Fibroblast of the aortic adventitia (primary cell): ENCODE data around the gene PEAK3. TPM values are rescaled to one million over a fixed set of nuclear protein-coding genes. Genes with fewer than 3 reads are reported as not detected.
A peak's percentile ranks its signal among the peaks of the same experiment; 100 is the strongest.

Experiments
- DNase-seq: peaks from one replicate; pipeline ENCODE4 v3.0.0-alpha.2; 2010; ENCODE audit warnings: low read depth
- H3K4me3 ChIP-seq: 2 replicates; pipeline ENCODE4 v1.5.1; 2011; ENCODE audit warnings: low read depth, mild to moderate bottlenecking, control low read depth, low read length, moderate library complexity
- CTCF ChIP-seq: IDR thresholded peaks from 2 replicates; pipeline ENCODE4 v1.5.1; 2011; ENCODE audit warnings: mild to moderate bottlenecking, low read length, control low read depth, inconsistent platforms; ENCODE audit not compliant: insufficient read depth
- total RNA-seq: library from RNA; depleted of rRNA; stranded (reverse); fragments of >200 nt; gene quantifications from 2 replicates; pipeline ENCODE4 v1.2.3, GENCODE V29; 2012; ENCODE audit warnings: low replicate concordance

The PEAK3 gene
- total RNA-seq, 1 donor = not detected

- DNase-seq = no peak
- H3K4me3 ChIP-seq = no peak overlapping the region
- no peak for TF ChIP-seq CTCF
Observed at GRCh38 chr19:2296141-2296540, 14.2 kb upstream of the PEAK3 start.

- no peak overlapping the region for H3K4me3 ChIP-seq
- DNase-seq = peak; percentile 85
- no peak for TF ChIP-seq CTCF
Observed at GRCh38 chr19:2294687-2295335, 12.8 kb upstream of the PEAK3 start.

GRCh38 chr19:2291185-2291751, 9.3 kb upstream of the PEAK3 start:
- TF ChIP-seq CTCF = no peak
- no peak overlapping the region for H3K4me3 ChIP-seq
- DNase-seq = no peak

GRCh38 chr19:2290441-2291184, 8.6 kb upstream of the PEAK3 start:
- no peak for DNase-seq
- no peak for TF ChIP-seq CTCF
- no peak overlapping the region for H3K4me3 ChIP-seq

- peak overlapping the region; percentile 44 for H3K4me3 ChIP-seq
- TF ChIP-seq CTCF = no peak
- DNase-seq = no peak
Observed at GRCh38 chr19:2289714-2290435, 7.9 kb upstream of the PEAK3 start.

GRCh38 chr19:2288818-2289713, 7.1 kb upstream of the PEAK3 start:
- no peak for TF ChIP-seq CTCF
- no peak overlapping the region for H3K4me3 ChIP-seq
- DNase-seq = no peak
